Activated gamma-delta T cell treated with anti-CD3 and anti-CD28 coated beads, Interleukin-2, amount 50 U/mL, for 16 hours (primary cell): ENCODE data around the gene TPRKB.
A peak's percentile ranks its signal among the peaks of the same experiment; 100 is the strongest.
"Not testable (repeated sequence)": the region's sequence is repeated elsewhere in the genome, so short reads cannot be mapped to it uniquely, and the experiment has no call there.

Experiments
- DNase-seq: peaks from one replicate; pipeline ENCODE4 v3.0.0-alpha.2; 2020; ENCODE audit warnings: low read depth

Gene TPRKB

GRCh38 chr2:73736855-73737779 lies at the start of gene TPRKB:
Gene TPRKB, minus strand, starts transcription at chr2:73737345. Its CDS starts 2,776 bp downstream, at chr2:73734569.
- DNase-seq = peak; percentile 93

- DNase-seq = not testable (repeated sequence)
Measured at GRCh38 chr2:73783883-73784282, 46.7 kb upstream of the TPRKB start, which contains the start of gene C2orf78. Gene C2orf78, plus strand, starts transcription at chr2:73784183. Its CDS starts 127 bp downstream, at chr2:73784310.

- not testable (repeated sequence) for DNase-seq
Measured at GRCh38 chr2:73783402-73783801, 46.3 kb upstream of the TPRKB start.

- no peak for DNase-seq
Measured at GRCh38 chr2:73780237-73780582, 43.1 kb upstream of the TPRKB start.

- peak; percentile 96 for DNase-seq
Measured at GRCh38 chr2:73779467-73780236, 42.5 kb upstream of the TPRKB start, which contains the start of gene DUSP11. Gene DUSP11, minus strand, starts transcription at chr2:73780103. Its CDS starts 129 bp downstream, at chr2:73779974.

- not testable (repeated sequence) for DNase-seq
Measured at GRCh38 chr2:73778867-73779466, 41.8 kb upstream of the TPRKB start.

GRCh38 chr2:73776869-73777519 lies 39.8 kb upstream of the TPRKB start:
- DNase-seq = no peak

GRCh38 chr2:73776381-73776780 lies 39.2 kb upstream of the TPRKB start:
- DNase-seq = no peak

- no peak for DNase-seq
Measured at GRCh38 chr2:73772819-73773218, 35.7 kb upstream of the TPRKB start.

GRCh38 chr2:73770725-73771124 lies 33.6 kb upstream of the TPRKB start:
- DNase-seq = no peak

GRCh38 chr2:73766994-73767393 lies 29.8 kb upstream of the TPRKB start:
- no peak for DNase-seq

- no peak for DNase-seq
Measured at GRCh38 chr2:73766349-73766748, 29.2 kb upstream of the TPRKB start.

- no peak for DNase-seq
Measured at GRCh38 chr2:73764945-73765344, 27.8 kb upstream of the TPRKB start.

GRCh38 chr2:73762571-73762970 lies 25.4 kb upstream of the TPRKB start:
- no peak for DNase-seq

- DNase-seq = no peak
Measured at GRCh38 chr2:73759904-73760303, 22.8 kb upstream of the TPRKB start.

GRCh38 chr2:73759285-73759764 lies 22.2 kb upstream of the TPRKB start:
- no peak for DNase-seq

- not testable (repeated sequence) for DNase-seq
Measured at GRCh38 chr2:73754332-73754731, 17.2 kb upstream of the TPRKB start.

- no peak for DNase-seq
Measured at GRCh38 chr2:73749314-73749713, 12.2 kb upstream of the TPRKB start.

- DNase-seq = no peak
Measured at GRCh38 chr2:73746877-73747208, 9.7 kb upstream of the TPRKB start.

- no peak for DNase-seq
Measured at GRCh38 chr2:73746015-73746876, 9.1 kb upstream of the TPRKB start.

GRCh38 chr2:73740767-73741166 lies 3.6 kb upstream of the TPRKB start:
- no peak for DNase-seq
